Common myeloid progenitor, CD34-positive (primary cell): ENCODE results near the gene BICDL1.

Experiments
- CTCF ChIA-PET: fragments of 350-600 bp; sonication (Branson Sonifier 250); formaldehyde crosslinking; loops from one replicate; lab custom pipeline; 2021; ENCODE audit warnings: antibody characterized with exemption; lab: Charles Lee
- POLR2A ChIA-PET: fragments of 350-600 bp; sonication (Branson Sonifier 250); formaldehyde crosslinking; loops from one replicate; lab custom pipeline; 2021; ENCODE audit warnings: antibody characterized with exemption; lab: Charles Lee
- DNase-seq, 3 donors: peaks; one replicate each; pipeline versions ENCODE4 v3.0.0 to v3.0.0-alpha.2; 2013
- H3K27ac ChIP-seq, 2 experiments: 1 replicate in 1 of 2; 2 replicates in 1 of 2; pipeline ENCODE4 v1.7.0; 2013; ENCODE audit warnings: inconsistent platforms in 2 of 2, low read length in 2 of 2, mild to moderate bottlenecking in 2 of 2, low read depth in 1 of 2, moderate library complexity in 1 of 2; ENCODE audit not compliant: severe bottlenecking in 2 of 2, insufficient read depth in 1 of 2, poor library complexity in 1 of 2
- H3K27me3 ChIP-seq, 5 experiments: replicated peaks in 2 of 5; 1 replicate in 3 of 5; 2 replicates in 2 of 5; pipeline versions ENCODE4 v1.6.1 to v1.7.0; 2013; ENCODE audit warnings: low read length in 4 of 5, mild to moderate bottlenecking in 2 of 5, moderate library complexity in 2 of 5, inconsistent platforms in 1 of 5; ENCODE audit not compliant: insufficient read depth in 5 of 5, control insufficient read depth in 4 of 5
- H3K36me3 ChIP-seq, 4 experiments: 1 replicate in 2 of 4; 2 replicates in 2 of 4; pipeline versions ENCODE4 v1.6.1 to v1.7.0; 2013; ENCODE audit warnings: low read length in 3 of 4, control low read depth in 1 of 4, mild to moderate bottlenecking in 1 of 4; ENCODE audit not compliant: control insufficient read depth in 4 of 4, insufficient read depth in 4 of 4
- H3K4me1 ChIP-seq, 4 experiments: 1 replicate in 3 of 4; 2 replicates in 1 of 4; pipeline versions ENCODE4 v1.6.1 to v1.7.1; 2013; ENCODE audit warnings: low read length in 3 of 4, mild to moderate bottlenecking in 3 of 4, control low read depth in 1 of 4, inconsistent platforms in 1 of 4, moderate library complexity in 1 of 4; ENCODE audit not compliant: control insufficient read depth in 4 of 4, insufficient read depth in 4 of 4; ENCODE audit errors: control extremely low read depth in 1 of 4
- H3K4me3 ChIP-seq, 7 experiments: 1 replicate in 4 of 7; 2 replicates in 3 of 7; pipeline versions ENCODE4 v1.5.1 to v1.7.0; 2013; ENCODE audit warnings: mild to moderate bottlenecking in 7 of 7, low read length in 6 of 7, moderate library complexity in 6 of 7, inconsistent platforms in 2 of 7, low read depth in 2 of 7, control low read depth in 1 of 7; ENCODE audit not compliant: insufficient read depth in 4 of 7, control insufficient read depth in 1 of 7; ENCODE audit errors: extremely low read depth in 1 of 7
- H3K9me3 ChIP-seq, 5 experiments: 1 replicate in 4 of 5; 2 replicates in 1 of 5; pipeline versions ENCODE4 v1.6.1 to v1.7.1; 2013; ENCODE audit warnings: low read length in 4 of 5, mild to moderate bottlenecking in 2 of 5, inconsistent platforms in 1 of 5, low read depth in 1 of 5, moderate library complexity in 1 of 5; ENCODE audit not compliant: control insufficient read depth in 4 of 5, insufficient read depth in 2 of 5; ENCODE audit errors: control extremely low read depth in 1 of 5
- WGBS: methylation state at CpG from one replicate; pipeline ENCODE4 v1.1.5; 2013; ENCODE audit not compliant: insufficient coverage; 5-methylcytosine and 5-hydroxymethylcytosine counted together

Gene BICDL1

GRCh38 chr12:120067901-120068300 lies 78.9 kb downstream of the BICDL1 start:
- no peak overlapping the region for H3K27ac ChIP-seq
- WGBS, result 88% methylated on average over 3 of the region's 3 CpGs
- no peaks in the 10 kb centered on the region for H3K36me3 ChIP-seq
- H3K4me3 ChIP-seq, result no peak overlapping the region
- ChIA-PET CTCF (no interaction called here), POLR2A (no interaction called here)
- H3K27me3 ChIP-seq, result peaks cover 0 to 11% (median 0%) of the 10 kb centered on the region in 5 experiments
- no peaks in the 10 kb centered on the region for H3K9me3 ChIP-seq
- DNase-seq, result no peak
- H3K4me1 ChIP-seq, result no peaks in the 10 kb centered on the region

- no peaks in the 10 kb centered on the region for H3K9me3 ChIP-seq
- H3K4me3 ChIP-seq, result no peak overlapping the region
- no peak overlapping the region for H3K27ac ChIP-seq
- WGBS, result 94% methylated on average over 3 of the region's 5 CpGs
- H3K27me3 ChIP-seq, result peaks cover 0 to 6% (median 0%) of the 10 kb centered on the region in 5 experiments
- ChIA-PET POLR2A (no interaction called here), CTCF (no interaction called here)
- no peaks in the 10 kb centered on the region for H3K4me1 ChIP-seq
- DNase-seq, result no peak
- H3K36me3 ChIP-seq, result no peaks in the 10 kb centered on the region
These were observed 80.2 kb downstream of the BICDL1 start for GRCh38 chr12:120069278-120069677.

- CTCF ChIA-PET, result interaction anchor here (0.9 kb wide), 1 partner anchor 8 kb away, joined by 3 read pairs; no protein-coding TSS in a partner anchor
- POLR2A ChIA-PET, result no interaction called here
These were observed 82.5 kb downstream of the BICDL1 start for GRCh38 chr12:120071493-120072020.

GRCh38 chr12:120072472-120073249 lies 83.6 kb downstream of the BICDL1 start:
- Histone ChIP-seq H3K27me3 (peaks cover 0 to 6% (median 0%) of the 10 kb centered on the region in 5 experiments), H3K4me1 (peaks cover 0 to 7% (median 2%) of the 10 kb centered on the region in 4 experiments), H3K36me3 (no peaks in the 10 kb centered on the region), H3K4me3 (no peak overlapping the region), H3K9me3 (no peaks in the 10 kb centered on the region), H3K27ac (no peak overlapping the region)
- POLR2A ChIA-PET, result no interaction called here
- CTCF ChIA-PET, result interaction anchor here (0.7 to 1.1 kb wide), 3 partner anchors 9 to 15 kb away, joined by 3 read pairs; no protein-coding TSS in a partner anchor
- 96% methylated on average over 15 of the region's 18 CpGs for WGBS
- no peak for DNase-seq

More at GRCh38 chr12:120071493-120072020, 82.5 kb downstream of the BICDL1 start:
- Histone ChIP-seq H3K4me3 (no peak overlapping the region), H3K27me3 (peaks cover 0 to 6% (median 0%) of the 10 kb centered on the region in 5 experiments), H3K36me3 (no peaks in the 10 kb centered on the region), H3K4me1 (peaks cover 0 to 7% (median 2%) of the 10 kb centered on the region in 4 experiments), H3K9me3 (no peaks in the 10 kb centered on the region), H3K27ac (no peak overlapping the region)
- WGBS, result 100% methylated on average over 6 of the region's 6 CpGs
- no peak for DNase-seq

GRCh38 chr12:120075034-120075616 lies 86.1 kb downstream of the BICDL1 start:
- Histone ChIP-seq H3K4me1 (peaks cover 0 to 15% (median 8%) of the 10 kb centered on the region in 4 experiments), H3K9me3 (no peaks in the 10 kb centered on the region), H3K4me3 (no peak overlapping the region), H3K27me3 (peaks cover 0 to 4% (median 0%) of the 10 kb centered on the region in 5 experiments), H3K27ac (no peak overlapping the region), H3K36me3 (no peaks in the 10 kb centered on the region)
- ChIA-PET POLR2A (no interaction called here), CTCF (interaction anchor here (1.2 to 1.7 kb wide), 2 partner anchors 9 to 12 kb away, joined by 4 to 6 read pairs; no protein-coding TSS in a partner anchor)
- WGBS, result 81% methylated on average over 5 of the region's 7 CpGs
- DNase-seq, result peak in 2 of 3 donors; percentile 17 to 24

GRCh38 chr12:120076651-120077050 lies 87.6 kb downstream of the BICDL1 start:
- POLR2A ChIA-PET, result no interaction called here
- whole genome bisulfite sequencing, result 97% methylated on average over 6 of the region's 6 CpGs
- H3K9me3 ChIP-seq, result no peaks in the 10 kb centered on the region
- no peaks in the 10 kb centered on the region for H3K36me3 ChIP-seq
- peaks cover 0 to 1% (median 0%) of the 10 kb centered on the region in 5 experiments for H3K27me3 ChIP-seq
- no peak overlapping the region for H3K4me3 ChIP-seq
- no peak for DNase-seq
- CTCF ChIA-PET, result interaction anchor here (1.7 kb wide), 1 partner anchor 10 kb away, joined by 6 read pairs; no protein-coding TSS in a partner anchor
- H3K4me1 ChIP-seq, result peaks cover 0 to 16% (median 8%) of the 10 kb centered on the region in 4 experiments
- H3K27ac ChIP-seq, result no peak overlapping the region
